Transverse colon (tissue), 4 donors: ENCODE results near the gene PTPRD. TPM values are rescaled to one million over a fixed set of nuclear protein-coding genes. Genes with fewer than 3 reads are reported as not detected.

Source experiments
- DNase-seq: peaks from one replicate; pipeline ENCODE4 v3.0.0-alpha.2; 2019
- H3K27ac ChIP-seq, 4 donors: fragments of 200-600 bp; sonication (generic); 2 replicates each; pipeline ENCODE4 v1.5.1; 2016 to 2018; ENCODE audit warnings: inconsistent platforms in 4 of 4
- H3K27me3 ChIP-seq: fragments of 200-600 bp; sonication (generic); 2 replicates; pipeline ENCODE4 v1.5.1; 2017; ENCODE audit warnings: inconsistent platforms
- H3K36me3 ChIP-seq, 4 donors: fragments of 200-600 bp; sonication (generic); 2 replicates each; pipeline ENCODE4 v1.5.1; 2017 to 2019; ENCODE audit warnings: inconsistent platforms in 4 of 4
- H3K4me1 ChIP-seq, 4 donors: fragments of 200-600 bp; sonication (generic); 2 replicates each; pipeline ENCODE4 v1.5.1; 2017 to 2020; ENCODE audit warnings: inconsistent platforms in 4 of 4
- H3K4me3 ChIP-seq, 4 donors: fragments of 200-600 bp; sonication (generic); 1 replicate in 1 of 4; 2 replicates in 3 of 4; pipeline versions ENCODE4 v1.5.1 to v1.6.1; 2017 to 2019; ENCODE audit warnings: inconsistent platforms in 4 of 4
- H3K9me3 ChIP-seq, 2 donors: fragments of 200-600 bp; sonication (generic); 2 replicates each; pipeline ENCODE4 v1.5.1; 2017 to 2019; ENCODE audit warnings: inconsistent platforms in 2 of 2
- EP300 ChIP-seq: sonication (generic); formaldehyde crosslinking; IDR thresholded peaks from one replicate; pipeline ENCODE4 v1.6.1; 2017; ENCODE audit warnings: antibody characterized with exemption, low read depth
- POLR2A ChIP-seq: fragments of 450-650 bp; IDR thresholded peaks from one replicate; pipeline ENCODE4 v1.6.1; 2016; ENCODE audit warnings: antibody characterized with exemption, mild to moderate bottlenecking, moderate library complexity
- POLR2AphosphoS5 ChIP-seq, 3 donors: sonication (generic); formaldehyde crosslinking; IDR thresholded peaks; one replicate each; pipeline ENCODE4 v1.6.1; 2016; ENCODE audit warnings: antibody characterized with exemption in 3 of 3
- WGBS, 2 donors: methylation state at CpG; one replicate each; pipeline ENCODE4 v1.1.5; 2018; ENCODE audit warnings: low coverage in 1 of 2; 5-methylcytosine and 5-hydroxymethylcytosine counted together
- in situ Hi-C, 4 donors: fragments of 200-750 bp; cut with MboI; loops; one replicate each; pipeline versions ENCODE4 v1.15.0 to v1.15.1; 2017; ENCODE audit warnings: low sequenced_read_pairs in 3 of 4, low pct_ligation_motif_present in 1 of 4, low pct_unique_long_range_greater_than_20kb in 1 of 4
- intact Hi-C: fragments of 100-400 bp; cut with DNase I; formaldehyde crosslinking; loops from one replicate; pipeline ENCODE4 v1.15.1; 2023; ENCODE audit warnings: low total_unique reads
- total RNA-seq, 4 donors: library from RNA; depleted of rRNA; stranded (reverse); fragments of >200 nt; gene quantifications; one replicate each; pipeline ENCODE4 v1.1.0, GENCODE V29; 2016
- TF ChIP-seq, protein P1 (sequence below), 5 experiments: fragments of 200-600 bp in 3 of 5; fragments of 450-650 bp in 2 of 5; sonication (generic) in 3 of 5; IDR thresholded peaks; 1 replicate in 2 of 5; 2 replicates in 3 of 5; pipeline ENCODE4 v1.5.1; 2016 to 2017; ENCODE audit warnings: antibody characterized with exemption in 5 of 5, inconsistent platforms in 3 of 5, mild to moderate bottlenecking in 2 of 5, moderate library complexity in 1 of 5

The PTPRD gene
- total RNA-seq, 4 donors from 2014 or later, result 43.0 to 115 (median 79.1) TPM

DNA sequence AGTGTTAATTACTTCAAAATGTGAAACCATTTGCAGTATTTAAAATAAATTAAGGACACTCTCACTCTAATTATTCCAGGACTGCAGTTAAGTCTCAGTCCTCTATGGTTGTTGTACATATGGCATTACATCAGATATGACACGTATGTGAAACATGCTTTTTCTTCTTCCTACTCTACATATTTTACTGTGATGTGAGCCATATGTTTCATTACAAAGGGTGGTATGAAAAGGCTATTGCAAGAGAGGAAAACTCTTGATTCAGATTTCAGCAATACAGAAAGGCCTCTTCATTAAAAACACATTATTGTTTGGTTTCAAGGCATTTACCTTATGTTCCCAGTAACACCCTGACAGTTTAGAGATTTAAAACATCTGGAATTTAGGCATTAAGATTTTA lies 1848.8 kb downstream of the PTPRD start:
- in situ Hi-C loops (loop anchor here in 1 of 4 donors (10.0 kb wide), 1 partner anchor 59 kb away; no protein-coding TSS in a partner anchor), intact Hi-C loops (no loop called here)
- TF ChIP-seq, protein P1, sequence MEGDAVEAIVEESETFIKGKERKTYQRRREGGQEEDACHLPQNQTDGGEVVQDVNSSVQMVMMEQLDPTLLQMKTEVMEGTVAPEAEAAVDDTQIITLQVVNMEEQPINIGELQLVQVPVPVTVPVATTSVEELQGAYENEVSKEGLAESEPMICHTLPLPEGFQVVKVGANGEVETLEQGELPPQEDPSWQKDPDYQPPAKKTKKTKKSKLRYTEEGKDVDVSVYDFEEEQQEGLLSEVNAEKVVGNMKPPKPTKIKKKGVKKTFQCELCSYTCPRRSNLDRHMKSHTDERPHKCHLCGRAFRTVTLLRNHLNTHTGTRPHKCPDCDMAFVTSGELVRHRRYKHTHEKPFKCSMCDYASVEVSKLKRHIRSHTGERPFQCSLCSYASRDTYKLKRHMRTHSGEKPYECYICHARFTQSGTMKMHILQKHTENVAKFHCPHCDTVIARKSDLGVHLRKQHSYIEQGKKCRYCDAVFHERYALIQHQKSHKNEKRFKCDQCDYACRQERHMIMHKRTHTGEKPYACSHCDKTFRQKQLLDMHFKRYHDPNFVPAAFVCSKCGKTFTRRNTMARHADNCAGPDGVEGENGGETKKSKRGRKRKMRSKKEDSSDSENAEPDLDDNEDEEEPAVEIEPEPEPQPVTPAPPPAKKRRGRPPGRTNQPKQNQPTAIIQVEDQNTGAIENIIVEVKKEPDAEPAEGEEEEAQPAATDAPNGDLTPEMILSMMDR (IDR thresholded peaks at IDR 0.05), result no peak
- TF ChIP-seq EP300 (no peak), POLR2AphosphoS5 (IDR thresholded peaks at IDR 0.05) (no peak), POLR2A (no peak)
- DNase-seq, result no peak
- no peak overlapping the region for H3K4me3 ChIP-seq
- H3K9me3 ChIP-seq, result no peaks in the 10 kb centered on the region
- WGBS, 2 donors, result 79 to 100% methylated on average over 1 of the region's 1 CpG
- peaks cover 0 to 5% (median 2%) of the 10 kb centered on the region in 4 donors for H3K4me1 ChIP-seq
- no peaks in the 10 kb centered on the region for H3K36me3 ChIP-seq
- H3K27me3 ChIP-seq, result no peaks in the 10 kb centered on the region
- no peak overlapping the region for H3K27ac ChIP-seq

DNA sequence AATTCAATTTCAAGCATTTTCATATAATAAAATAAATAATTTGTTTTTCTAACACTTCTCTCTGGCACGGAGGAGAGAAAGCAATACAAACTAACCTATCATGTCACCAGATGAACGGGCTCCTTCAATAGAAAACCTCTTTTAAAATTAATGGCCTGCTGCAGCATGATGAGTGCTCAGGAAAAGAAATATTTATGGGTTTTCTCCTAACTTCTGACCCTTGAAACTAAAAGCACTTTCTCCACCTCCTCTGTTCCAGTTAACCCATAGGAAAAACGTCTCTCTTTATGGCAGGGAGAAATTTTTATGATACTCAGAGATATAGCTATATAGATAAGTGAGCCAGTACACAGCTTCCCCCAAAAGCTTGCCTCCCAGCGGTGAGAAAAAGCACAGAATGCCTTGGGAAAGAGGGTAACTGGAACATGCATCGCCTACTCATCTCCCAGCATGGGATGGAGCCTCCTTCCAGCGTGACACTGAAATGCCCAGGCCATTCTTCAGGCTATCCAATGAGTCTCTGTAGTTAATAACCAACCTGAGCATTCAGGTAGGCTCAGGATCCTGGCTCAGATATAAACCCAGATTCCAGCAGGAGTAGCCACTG lies 1850.2 kb downstream of the PTPRD start:
- intact Hi-C loops, result no loop called here
- no peak overlapping the region for H3K27ac ChIP-seq
- no peak overlapping the region for H3K4me3 ChIP-seq
- peak; percentile 18 for DNase-seq
- H3K9me3 ChIP-seq, result no peaks in the 10 kb centered on the region
- H3K4me1 ChIP-seq, result peaks cover 0 to 5% (median 0%) of the 10 kb centered on the region in 4 donors
- TF ChIP-seq EP300, result no peak
- TF ChIP-seq, protein P1 (IDR thresholded peaks at IDR 0.05), result peak in 4 of 5 experiments; percentile 13 to 39 (median 20)
- H3K27me3 ChIP-seq, result no peaks in the 10 kb centered on the region
- in situ Hi-C loops, result loop anchor here in 1 of 4 donors (10.0 kb wide), 1 partner anchor 58 kb away; no protein-coding TSS in a partner anchor
- 41 to 76% methylated on average over 3 to 6 of the region's 6 CpGs for WGBS, 2 donors
- no peaks in the 10 kb centered on the region for H3K36me3 ChIP-seq

DNA sequence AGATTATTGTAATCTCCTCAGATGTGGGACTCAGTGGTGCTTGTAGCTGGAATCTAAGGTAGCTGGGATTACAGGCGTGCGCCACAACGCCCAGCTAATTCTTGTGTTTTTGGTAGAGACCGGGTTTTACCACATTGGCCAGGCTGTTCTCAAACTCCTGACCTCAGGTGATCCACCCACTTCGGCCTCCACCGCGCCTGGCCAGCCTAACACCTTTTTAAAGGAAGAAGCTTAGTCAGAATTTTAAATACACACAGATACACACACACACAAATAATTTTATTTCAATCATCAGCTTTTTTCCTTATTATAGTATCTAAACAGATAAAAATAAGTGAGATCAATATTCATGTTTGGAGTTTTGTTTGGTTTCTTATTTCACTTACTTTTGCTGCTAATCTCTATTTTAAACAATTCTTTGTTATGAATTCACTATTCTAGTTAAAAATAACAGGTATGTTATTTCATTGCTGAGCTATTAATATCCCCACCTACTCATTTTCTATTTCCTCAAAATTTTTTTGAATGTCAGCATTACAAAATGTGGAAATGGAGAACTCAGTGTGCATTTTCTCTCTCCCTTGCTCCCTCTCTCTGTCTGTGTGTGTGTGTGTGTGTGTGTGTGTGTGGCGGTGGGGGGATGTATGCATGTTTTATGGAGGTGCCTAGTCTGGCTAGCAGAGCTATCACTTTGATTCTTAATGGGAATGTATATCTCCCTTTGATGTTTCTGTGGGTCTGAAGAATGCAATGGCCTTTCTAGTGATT lies 1852.6 kb downstream of the PTPRD start:
- H3K9me3 ChIP-seq, result no peaks in the 10 kb centered on the region
- H3K4me3 ChIP-seq, result no peak overlapping the region
- 87 to 90% methylated on average over 8 of the region's 8 CpGs for WGBS, 2 donors
- peaks cover 0 to 5% (median 0%) of the 10 kb centered on the region in 4 donors for H3K4me1 ChIP-seq
- TF ChIP-seq POLR2AphosphoS5 (IDR thresholded peaks at IDR 0.05), result no peak
- TF ChIP-seq POLR2A, result no peak
- TF ChIP-seq, protein P1 (IDR thresholded peaks at IDR 0.05), result no peak
- TF ChIP-seq EP300, result no peak
- H3K27ac ChIP-seq, result no peak overlapping the region
- no peak for DNase-seq
- H3K36me3 ChIP-seq, result no peaks in the 10 kb centered on the region
- in situ Hi-C loops (loop anchor here in 1 of 4 donors (10.0 kb wide), 1 partner anchor 55 kb away; no protein-coding TSS in a partner anchor), intact Hi-C loops (no loop called here)
- H3K27me3 ChIP-seq, result no peaks in the 10 kb centered on the region

DNA sequence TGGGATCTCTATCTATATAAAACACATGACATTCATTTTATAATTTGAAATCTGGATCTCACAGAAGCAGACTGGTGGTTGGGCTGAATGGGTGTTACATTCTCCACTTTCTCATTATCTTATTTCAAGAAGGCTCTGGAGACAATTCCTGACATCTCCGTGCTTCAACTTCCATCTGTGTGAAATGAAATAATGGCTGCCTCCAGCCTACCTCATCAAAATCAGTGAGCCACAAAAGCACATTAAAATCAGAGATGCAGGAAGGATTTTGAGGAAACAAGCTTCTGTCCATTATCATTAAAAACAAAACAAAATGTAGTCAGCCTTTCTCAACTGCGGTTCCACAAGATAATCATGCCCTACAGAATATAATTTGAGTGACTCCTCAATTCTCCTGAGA lies 1854.9 kb downstream of the PTPRD start:
- intact Hi-C loops, result loop anchor here (1.0 kb wide), 2 partner anchors 17 to 32 kb away; no protein-coding TSS in a partner anchor

More for the DNA sequence above, 1854.9 kb downstream of the PTPRD start:
- no peak for DNase-seq
- TF ChIP-seq POLR2AphosphoS5 (IDR thresholded peaks at IDR 0.05), result no peak
- TF ChIP-seq EP300, result no peak
- TF ChIP-seq POLR2A, result no peak
- TF ChIP-seq, protein P1 (IDR thresholded peaks at IDR 0.05), result no peak
- in situ Hi-C loops, result no loop called here
- Histone ChIP-seq H3K27me3 (no peaks in the 10 kb centered on the region), H3K9me3 (no peaks in the 10 kb centered on the region), H3K27ac (no peak overlapping the region), H3K4me3 (no peak overlapping the region), H3K36me3 (no peaks in the 10 kb centered on the region), H3K4me1 (peaks cover 0 to 2% (median 0%) of the 10 kb centered on the region in 4 donors)
- WGBS, 2 donors, result 84 to 91% methylated on average over 2 of the region's 2 CpGs
